Measurements from ENCODE around the gene PGLYRP1. TPM values are rescaled to one million over a fixed set of nuclear protein-coding genes. Genes with fewer than 3 reads are reported as not detected.

PGLYRP1 gene
- total RNA-seq, 1 donor from 2014 or later = not detected

DNA sequence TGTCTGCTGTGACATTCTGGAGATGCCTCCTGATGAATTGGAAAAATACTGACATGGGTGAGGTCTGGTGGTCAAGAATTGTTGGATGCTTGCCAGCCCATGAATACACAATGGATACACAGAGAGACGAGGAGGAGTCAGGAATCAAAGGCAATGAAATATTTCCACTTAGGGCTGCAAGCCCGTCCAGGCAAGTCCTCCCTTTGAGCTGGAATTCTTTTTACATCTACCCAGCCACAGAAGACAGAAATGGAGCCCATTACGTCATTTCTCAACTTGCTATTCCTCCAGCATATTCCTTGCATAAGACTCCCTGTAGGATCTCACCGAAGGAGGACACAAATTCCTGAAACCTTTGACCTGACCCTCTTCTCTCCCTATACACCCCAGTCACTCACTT is 33.7 kb upstream of the PGLYRP1 start:
- DNase-seq (ENCODE audit: low spot score) = no peak
- Mint-ChIP-seq H3K27me3 (ENCODE audit: insufficient read depth, low read depth) (no peaks in the 10 kb centered on the region), H3K36me3 (no peaks in the 10 kb centered on the region), H3K27ac (no peak overlapping the region), H3K9me3 (peaks cover 31% of the 10 kb centered on the region), H3K4me1 (no peaks in the 10 kb centered on the region), H3K4me3 (no peak overlapping the region)
- TF ChIP-seq EZH2phosphoT487 (IDR thresholded peaks at IDR 0.05) (no peak), EZH2 (IDR thresholded peaks at IDR 0.05) (no peak)
- TF ChIP-seq, protein P1, sequence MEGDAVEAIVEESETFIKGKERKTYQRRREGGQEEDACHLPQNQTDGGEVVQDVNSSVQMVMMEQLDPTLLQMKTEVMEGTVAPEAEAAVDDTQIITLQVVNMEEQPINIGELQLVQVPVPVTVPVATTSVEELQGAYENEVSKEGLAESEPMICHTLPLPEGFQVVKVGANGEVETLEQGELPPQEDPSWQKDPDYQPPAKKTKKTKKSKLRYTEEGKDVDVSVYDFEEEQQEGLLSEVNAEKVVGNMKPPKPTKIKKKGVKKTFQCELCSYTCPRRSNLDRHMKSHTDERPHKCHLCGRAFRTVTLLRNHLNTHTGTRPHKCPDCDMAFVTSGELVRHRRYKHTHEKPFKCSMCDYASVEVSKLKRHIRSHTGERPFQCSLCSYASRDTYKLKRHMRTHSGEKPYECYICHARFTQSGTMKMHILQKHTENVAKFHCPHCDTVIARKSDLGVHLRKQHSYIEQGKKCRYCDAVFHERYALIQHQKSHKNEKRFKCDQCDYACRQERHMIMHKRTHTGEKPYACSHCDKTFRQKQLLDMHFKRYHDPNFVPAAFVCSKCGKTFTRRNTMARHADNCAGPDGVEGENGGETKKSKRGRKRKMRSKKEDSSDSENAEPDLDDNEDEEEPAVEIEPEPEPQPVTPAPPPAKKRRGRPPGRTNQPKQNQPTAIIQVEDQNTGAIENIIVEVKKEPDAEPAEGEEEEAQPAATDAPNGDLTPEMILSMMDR (IDR thresholded peaks at IDR 0.05) = no peak
- no peak overlapping the region for H3K27ac ChIP-seq
- H3K79me2 ChIP-seq (ENCODE audit: low read depth) = no peaks in the 10 kb centered on the region
- H3K4me3 ChIP-seq = no peak overlapping the region
- H3K27me3 ChIP-seq = peaks cover 18% of the 10 kb centered on the region
- no peaks in the 10 kb centered on the region for H3F3A ChIP-seq (ENCODE audit: low read depth)
- H3K9ac ChIP-seq = no peak overlapping the region
- H3K9me3 ChIP-seq (ENCODE audit: low read depth) = peaks cover 12% of the 10 kb centered on the region
- H4K20me1 ChIP-seq (ENCODE audit: low read depth) = no peaks in the 10 kb centered on the region
- H3K4me1 ChIP-seq = no peaks in the 10 kb centered on the region
- no peak overlapping the region for H3K4me2 ChIP-seq
- H2AFZ ChIP-seq (replicated peaks) = no peak overlapping the region
- no peaks in the 10 kb centered on the region for H3K36me3 ChIP-seq

DNA sequence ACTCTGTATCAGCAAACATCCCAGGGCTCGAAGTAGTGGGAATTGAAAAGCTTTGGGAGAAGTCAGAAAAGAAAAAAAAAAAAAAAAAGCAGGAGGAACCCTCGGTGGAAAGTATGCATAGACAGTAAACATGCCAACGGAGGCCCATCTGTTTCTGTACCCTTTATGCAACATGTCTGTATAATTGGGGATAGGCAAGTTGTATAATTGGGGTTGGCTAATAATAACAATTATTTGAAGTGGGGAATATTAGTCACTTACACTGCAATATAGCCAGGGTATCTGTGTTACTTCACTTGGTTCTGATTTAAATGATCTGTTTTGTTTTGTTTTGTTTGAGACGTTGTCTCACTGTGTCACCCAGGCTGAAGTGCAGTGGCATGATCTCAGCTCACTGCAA is 30.0 kb upstream of the PGLYRP1 start:
- H3K27ac Mint-ChIP-seq = no peak overlapping the region
- Histone ChIP-seq H3K4me1 (no peaks in the 10 kb centered on the region), H3K27me3 (peaks cover 18% of the 10 kb centered on the region), H4K20me1 (ENCODE audit: low read depth) (no peaks in the 10 kb centered on the region), H3K9me3 (ENCODE audit: low read depth) (no peaks in the 10 kb centered on the region), H3K36me3 (no peaks in the 10 kb centered on the region), H2AFZ (replicated peaks) (no peak overlapping the region), H3K27ac (no peak overlapping the region), H3K79me2 (ENCODE audit: low read depth) (no peaks in the 10 kb centered on the region), H3K9ac (no peak overlapping the region), H3K4me3 (no peak overlapping the region), H3K4me2 (no peak overlapping the region), H3F3A (ENCODE audit: low read depth) (no peaks in the 10 kb centered on the region)
- no peaks in the 10 kb centered on the region for H3K36me3 Mint-ChIP-seq
- H3K4me1 Mint-ChIP-seq = no peaks in the 10 kb centered on the region
- H3K27me3 Mint-ChIP-seq (ENCODE audit: insufficient read depth, low read depth) = peaks cover 2% of the 10 kb centered on the region
- H3K9me3 Mint-ChIP-seq = peaks cover 31% of the 10 kb centered on the region
- DNase-seq (ENCODE audit: low spot score) = no peak
- no peak overlapping the region for H3K4me3 Mint-ChIP-seq
- no peak for TF ChIP-seq EZH2 (IDR thresholded peaks at IDR 0.05)
- TF ChIP-seq, protein P1 (IDR thresholded peaks at IDR 0.05) = no peak
- no peak for TF ChIP-seq EZH2phosphoT487 (IDR thresholded peaks at IDR 0.05)

DNA sequence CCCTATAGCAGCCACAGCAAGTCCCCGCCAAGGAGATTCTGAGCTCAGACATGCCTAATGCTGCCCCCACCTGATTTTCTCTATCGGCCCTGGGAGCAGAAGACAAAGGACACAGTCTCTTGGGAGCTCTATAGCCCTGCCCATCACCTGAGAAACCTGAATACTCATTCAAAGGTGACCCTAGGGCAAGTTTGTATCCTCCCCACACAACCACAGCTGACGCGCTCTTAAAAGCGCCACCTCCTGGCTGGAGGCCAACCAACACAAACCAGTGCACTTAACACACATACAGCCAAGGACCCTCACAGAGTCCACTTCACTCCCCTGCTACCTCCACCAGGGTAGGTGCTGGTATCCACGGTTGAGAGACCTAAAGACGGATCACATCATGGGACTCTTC is 26.7 kb upstream of the PGLYRP1 start:
- Histone ChIP-seq H3K27ac (no peak overlapping the region), H3K4me3 (no peak overlapping the region), H3K27me3 (peaks cover 27% of the 10 kb centered on the region), H3K9me3 (ENCODE audit: low read depth) (no peaks in the 10 kb centered on the region), H4K20me1 (ENCODE audit: low read depth) (no peaks in the 10 kb centered on the region), H3K36me3 (no peaks in the 10 kb centered on the region), H3F3A (ENCODE audit: low read depth) (no peaks in the 10 kb centered on the region), H2AFZ (replicated peaks) (no peak overlapping the region), H3K79me2 (ENCODE audit: low read depth) (no peaks in the 10 kb centered on the region), H3K9ac (no peak overlapping the region), H3K4me2 (no peak overlapping the region), H3K4me1 (no peaks in the 10 kb centered on the region)
- DNase-seq (ENCODE audit: low spot score) = no peak
- H3K4me3 Mint-ChIP-seq = no peak overlapping the region
- H3K27ac Mint-ChIP-seq = no peak overlapping the region
- no peaks in the 10 kb centered on the region for H3K4me1 Mint-ChIP-seq
- no peak for TF ChIP-seq EZH2 (IDR thresholded peaks at IDR 0.05)
- TF ChIP-seq, protein P1 (IDR thresholded peaks at IDR 0.05) = peak; percentile 22
- no peaks in the 10 kb centered on the region for H3K36me3 Mint-ChIP-seq
- peaks cover 50% of the 10 kb centered on the region for H3K9me3 Mint-ChIP-seq
- H3K27me3 Mint-ChIP-seq (ENCODE audit: insufficient read depth, low read depth) = peaks cover 7% of the 10 kb centered on the region

All from neural progenitor cell (in vitro differentiated cells).